ENCODE measurements around the gene ADAM12.

- no peak for TF ChIP-seq CTCF (IDR thresholded peaks at IDR 0.05)
- no peak for TF ChIP-seq POLR2A (IDR thresholded peaks at IDR 0.05)
Observed at GRCh38 chr10:126017961-126018560, 370.2 kb downstream of the ADAM12 start.
